Stimulated activated CD4-positive, alpha-beta T cell treated with anti-CD3 and anti-CD28 coated beads, Interleukin-4, amount 100 ng/mL, for 48 hours (primary cell): ENCODE results near the gene USH2A.
"Not testable (repeated sequence)": the region's sequence is repeated elsewhere in the genome, so short reads cannot be mapped to it uniquely, and the experiment has no call there.

Source experiments
- DNase-seq, 2 donors: peaks; one replicate each; pipeline ENCODE4 v3.0.0-alpha.2; 2020; ENCODE audit warnings: low read depth in 2 of 2

Gene USH2A

DNA sequence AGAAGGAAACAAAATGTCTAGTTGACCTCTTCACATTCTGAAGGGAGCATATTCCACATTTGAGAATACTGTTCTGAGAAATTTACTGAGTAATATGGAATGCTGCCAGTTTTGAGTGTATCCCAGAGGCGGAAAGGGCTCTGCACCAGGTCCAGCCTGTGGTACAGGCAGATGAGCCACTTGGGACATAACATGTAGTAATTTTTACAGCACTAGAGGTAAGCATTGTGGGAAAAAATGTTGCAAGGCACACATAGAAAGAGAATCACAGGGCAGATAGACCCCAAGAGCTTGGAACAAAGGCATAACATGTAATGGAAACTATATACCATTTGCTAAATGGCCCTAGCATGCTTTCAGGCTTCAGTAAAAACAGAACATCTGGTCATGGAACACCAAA lies 228.5 kb downstream of the USH2A start:
- DNase-seq = no peak

DNA sequence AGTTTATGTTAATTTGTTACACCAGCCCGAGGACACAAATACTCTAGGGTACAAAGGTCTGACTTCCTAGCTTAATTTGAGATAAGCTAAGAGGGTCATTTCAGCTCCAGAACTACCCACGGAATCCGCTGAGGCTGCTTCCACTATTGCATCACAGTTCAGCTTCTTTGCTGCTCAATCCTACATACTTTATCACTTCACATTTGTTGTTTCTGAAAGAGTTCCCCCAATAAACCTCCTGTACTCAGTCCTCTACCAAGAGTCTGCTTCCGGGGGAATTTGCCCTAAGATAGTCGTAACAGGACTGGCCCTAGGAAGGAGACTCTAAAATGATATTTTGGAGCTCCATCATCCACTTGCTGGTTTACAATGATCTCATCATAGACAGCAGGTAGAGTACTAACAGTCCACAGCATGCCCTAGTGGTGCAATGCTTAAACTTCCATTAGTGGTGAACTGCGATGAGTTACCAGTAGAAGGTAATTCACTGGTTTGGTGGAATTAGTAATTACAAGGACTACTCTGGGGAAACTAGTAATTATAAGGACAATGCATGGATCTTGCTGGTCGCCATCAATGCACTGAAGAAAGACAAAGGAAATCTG lies 229.3 kb downstream of the USH2A start:
- DNase-seq = no peak

DNA sequence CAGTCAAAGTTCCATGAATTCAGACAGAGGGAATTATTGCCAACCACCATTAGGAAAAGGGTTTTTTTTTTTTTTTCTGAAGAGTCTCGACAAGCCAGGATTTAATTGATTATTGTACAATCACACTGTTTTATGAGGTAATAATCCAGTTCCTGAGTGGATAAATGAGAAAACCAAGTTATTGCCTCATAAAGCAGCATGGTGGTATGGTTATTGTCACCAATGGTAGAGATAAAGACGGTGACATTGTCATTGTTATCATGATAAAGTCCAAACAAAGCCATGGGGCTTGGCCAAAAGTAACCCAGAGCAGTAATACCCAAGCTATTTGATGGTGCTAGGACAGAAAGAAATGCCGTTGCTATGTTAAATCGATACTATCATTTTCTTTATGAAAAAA lies 232.8 kb downstream of the USH2A start:
- DNase-seq = no peak

DNA sequence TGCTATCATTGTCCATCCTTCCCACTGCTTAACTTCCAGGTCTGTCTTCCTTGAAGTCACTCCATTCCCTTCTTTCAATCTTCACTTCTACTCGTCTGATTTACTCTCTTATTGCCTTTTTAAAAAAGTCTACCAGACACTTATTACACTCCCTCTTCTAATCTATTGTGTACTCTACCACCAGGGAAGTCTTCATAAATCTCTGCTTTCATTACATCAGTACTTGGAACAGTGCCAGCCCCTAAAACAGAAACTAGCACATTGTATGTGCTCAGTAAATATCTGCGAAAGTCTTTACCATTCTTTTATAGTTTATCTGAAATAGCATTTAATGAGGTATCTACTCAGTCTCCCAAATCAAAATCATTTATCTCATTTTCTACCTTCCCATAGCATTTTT lies 236.4 kb downstream of the USH2A start:
- no peak for DNase-seq

DNA sequence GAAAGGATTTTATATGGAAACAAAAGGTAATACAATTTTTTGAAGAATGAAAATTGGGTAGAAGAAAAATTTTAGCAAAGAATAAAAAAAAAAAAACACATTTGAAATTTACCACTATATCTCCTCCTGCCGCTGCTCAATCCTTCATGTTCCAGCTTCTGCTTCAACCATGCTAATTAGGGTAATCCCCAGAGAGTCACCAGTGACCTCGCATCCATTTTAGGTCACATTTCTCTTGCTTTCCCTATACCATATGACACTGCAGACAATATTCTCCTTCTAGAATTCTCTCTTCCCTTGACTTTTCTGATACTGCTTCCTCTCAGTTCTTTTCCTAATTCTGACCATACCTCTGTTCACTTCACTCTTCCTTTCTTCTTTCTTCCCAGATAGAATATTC lies 237.1 kb downstream of the USH2A start:
- no peak for DNase-seq

DNA sequence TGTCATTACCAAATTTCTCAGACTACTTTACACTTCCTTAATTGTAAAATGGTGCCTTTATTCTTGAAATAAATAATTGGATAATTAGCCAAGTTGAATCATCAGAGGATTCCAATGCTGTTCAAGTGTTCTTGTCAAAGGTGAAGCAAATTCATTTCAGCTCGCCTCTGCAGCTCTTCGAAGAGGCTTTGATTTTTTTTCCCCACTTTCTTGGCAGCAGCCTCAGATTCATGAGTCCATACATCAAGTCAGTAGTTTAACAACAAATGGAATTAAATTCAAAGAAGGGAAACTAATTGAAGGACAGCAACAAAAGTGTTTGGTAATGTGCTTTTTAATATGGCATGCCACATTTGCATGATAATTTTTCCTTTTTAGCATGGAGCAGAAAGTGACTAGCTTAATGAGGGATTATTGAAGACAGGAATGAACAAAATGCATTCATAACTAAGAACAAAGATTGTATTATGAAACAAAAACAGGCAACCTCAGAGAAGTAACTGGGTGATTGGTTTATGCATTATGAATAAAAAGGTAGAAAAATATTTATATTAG lies 239.0 kb downstream of the USH2A start:
- DNase-seq = no peak

DNA sequence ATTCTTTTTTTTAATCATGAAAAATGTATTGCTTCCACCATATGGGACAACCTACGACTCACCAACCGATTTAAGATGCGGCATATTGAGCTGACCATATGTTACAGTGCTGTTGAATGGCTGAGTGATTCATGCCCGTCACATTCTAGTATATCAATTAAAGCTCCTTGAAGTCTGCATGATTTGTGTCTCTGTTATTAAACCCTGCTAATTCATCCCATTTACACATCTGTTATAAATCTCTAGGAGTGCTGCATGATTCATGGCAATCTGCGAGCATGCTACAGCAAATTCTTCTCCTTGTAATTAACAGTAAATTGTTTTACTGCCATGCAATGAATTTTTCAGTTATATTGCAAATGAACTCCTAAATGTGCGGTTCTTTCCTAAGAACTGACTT lies 239.8 kb downstream of the USH2A start:
- DNase-seq = no peak

DNA sequence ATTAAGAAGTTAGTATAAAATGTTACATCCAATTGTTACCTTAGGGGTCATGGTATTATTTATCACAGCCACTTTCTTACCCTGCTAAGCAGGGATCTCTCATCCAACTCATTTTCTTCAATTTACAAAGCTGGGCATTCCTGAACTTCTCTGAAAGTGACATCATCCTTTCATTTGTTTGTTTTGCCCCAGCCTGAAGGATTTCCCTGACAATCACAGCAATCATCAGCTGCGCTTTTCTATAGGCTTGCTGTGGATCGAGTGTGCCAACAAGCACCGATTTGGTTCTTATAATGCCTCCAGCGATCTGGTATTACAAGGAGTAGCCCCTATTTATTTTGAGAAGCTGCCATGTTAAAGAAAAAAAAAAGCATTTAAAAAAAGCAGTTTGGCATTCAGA lies 240.2 kb downstream of the USH2A start:
- DNase-seq = no peak

DNA sequence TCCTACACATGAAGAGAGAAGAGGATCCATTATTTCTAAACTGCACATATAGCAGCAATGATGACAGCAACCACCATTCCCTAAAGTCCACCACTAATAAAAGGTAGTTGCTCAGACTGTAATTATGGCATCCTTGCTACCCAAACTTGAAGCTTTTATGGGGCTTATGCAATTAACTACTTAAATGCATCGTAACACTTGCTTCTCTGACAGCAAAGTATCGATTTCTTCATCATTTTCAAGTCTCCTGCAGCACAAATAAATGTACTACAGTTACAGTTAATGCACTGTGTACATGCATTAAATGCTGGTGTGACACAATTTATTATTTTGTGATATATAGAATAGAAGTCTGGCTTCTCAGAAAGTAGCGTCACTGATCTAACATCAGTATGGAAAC lies 241.7 kb downstream of the USH2A start:
- no peak for DNase-seq

DNA sequence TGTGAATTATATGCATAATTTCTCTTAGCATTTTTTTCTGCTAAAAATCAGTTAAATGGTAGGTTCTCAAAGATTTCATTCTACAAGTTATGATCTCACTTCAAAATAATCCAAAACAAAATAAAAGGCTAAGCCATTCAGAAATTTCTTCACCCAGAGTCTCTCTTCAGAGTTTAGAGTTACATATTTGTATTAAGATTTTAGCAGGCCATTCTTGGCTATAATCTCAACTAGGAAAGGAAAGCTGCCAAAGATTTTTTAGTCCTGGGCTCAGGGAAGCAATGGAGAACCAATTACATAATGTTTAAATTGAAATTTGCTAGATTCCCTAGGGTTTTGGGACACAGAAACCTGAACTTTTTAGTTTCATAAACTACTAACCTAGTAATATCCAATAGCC lies 245.0 kb downstream of the USH2A start:
- DNase-seq = no peak

DNA sequence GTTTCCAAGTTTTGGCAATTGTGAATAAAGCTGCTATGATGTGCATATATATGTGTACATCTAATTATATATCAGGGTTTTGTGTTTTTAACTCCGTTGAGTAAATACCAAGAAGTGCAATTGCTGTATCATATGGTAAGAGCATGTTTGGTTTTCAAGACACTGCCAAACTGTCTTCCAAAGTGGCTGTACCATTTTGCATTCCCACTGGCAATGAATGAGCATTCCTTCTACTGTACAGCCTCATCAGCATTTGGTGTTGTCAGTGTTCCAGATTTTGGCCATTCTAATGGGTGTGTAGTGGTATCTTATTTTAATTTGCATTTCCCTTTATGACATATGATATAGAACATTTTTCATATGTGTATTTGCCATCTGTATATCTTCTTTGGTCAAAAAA lies 246.3 kb downstream of the USH2A start:
- no peak for DNase-seq

DNA sequence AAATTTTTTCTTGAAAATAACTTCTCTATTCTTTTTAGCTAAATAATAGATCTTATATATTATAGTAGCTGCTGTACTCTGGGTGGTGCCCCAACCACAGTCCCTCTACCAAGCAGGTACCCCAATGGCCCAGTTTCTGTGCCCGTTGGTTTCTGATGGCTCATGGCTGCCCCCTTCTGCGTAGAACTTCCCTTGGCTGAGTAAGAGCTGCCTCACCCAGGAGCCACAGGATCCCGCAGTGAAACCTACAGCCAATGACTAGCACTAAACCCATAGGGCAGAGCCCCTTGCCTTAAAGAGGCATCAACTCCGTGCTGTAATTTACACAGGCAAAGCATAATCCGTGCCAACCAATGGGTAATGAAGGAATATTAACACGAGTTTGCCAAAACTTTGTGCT lies 247.5 kb downstream of the USH2A start:
- no peak for DNase-seq

DNA sequence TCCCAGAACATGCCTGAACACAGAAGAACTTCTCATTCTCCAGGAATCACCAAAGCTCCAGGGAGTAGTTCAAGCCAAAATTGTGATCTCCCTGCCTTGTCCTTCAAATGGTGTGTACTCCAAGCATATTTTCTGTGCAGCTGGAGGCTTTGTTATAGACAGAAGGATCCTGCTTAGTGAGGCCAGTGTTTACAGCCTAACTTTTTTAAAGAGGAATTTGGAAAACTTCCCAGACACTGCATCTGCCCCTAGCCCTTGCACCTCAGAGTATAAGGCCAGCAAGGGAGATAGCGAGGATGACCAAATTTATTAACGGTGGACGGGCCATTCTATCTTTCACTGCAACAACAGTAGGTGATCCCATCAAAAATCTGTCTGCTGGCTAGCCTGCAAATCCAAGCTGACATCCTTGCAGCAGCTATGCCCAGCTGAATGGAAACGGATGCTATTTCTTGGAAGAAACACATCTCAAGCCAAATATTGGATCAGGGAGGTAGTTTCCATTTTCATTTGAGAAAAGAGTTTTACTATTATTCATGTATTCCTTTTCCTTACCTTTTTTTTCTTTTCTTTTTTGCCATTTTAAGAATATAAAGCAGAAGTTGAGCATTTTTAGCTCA lies 249.8 kb downstream of the USH2A start:
- DNase-seq = no peak

DNA sequence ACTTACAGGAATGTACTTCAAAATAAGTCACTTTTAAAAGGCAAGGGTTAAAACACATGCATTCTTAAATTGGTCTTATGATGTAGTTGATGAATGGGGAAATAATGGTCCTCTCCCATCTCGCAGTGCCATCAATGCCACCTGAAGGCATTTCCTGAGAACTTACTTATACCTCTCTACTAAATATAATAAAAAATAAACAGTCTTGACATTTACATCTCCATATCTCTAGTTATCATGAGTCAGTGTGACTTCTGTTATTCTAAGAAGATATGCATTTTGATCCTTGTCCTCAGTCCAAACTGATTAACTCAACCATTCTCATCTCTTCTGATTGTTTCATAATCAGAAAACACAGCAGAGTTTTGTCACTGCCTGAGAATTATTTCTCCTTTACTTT lies 253.9 kb downstream of the USH2A start:
- no peak for DNase-seq

DNA sequence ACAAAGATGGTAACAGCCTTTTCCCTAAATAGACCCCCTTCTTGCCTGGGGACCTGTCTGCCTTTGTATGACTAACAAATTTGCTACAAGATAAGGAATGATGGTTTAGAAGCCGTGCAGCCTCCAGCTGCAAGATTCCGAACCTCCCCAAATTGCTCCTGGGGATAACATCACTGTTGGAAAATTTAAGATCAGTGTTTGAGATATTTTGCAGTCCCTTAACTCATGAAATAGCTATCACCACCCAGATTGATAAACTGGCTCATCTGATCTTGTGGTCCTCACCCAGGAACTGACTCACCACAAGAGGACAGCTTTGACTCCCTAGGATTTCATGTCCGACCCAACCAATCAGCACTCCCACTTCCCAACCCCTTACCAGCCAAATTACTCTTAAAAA lies 254.7 kb downstream of the USH2A start:
- DNase-seq = no peak

DNA sequence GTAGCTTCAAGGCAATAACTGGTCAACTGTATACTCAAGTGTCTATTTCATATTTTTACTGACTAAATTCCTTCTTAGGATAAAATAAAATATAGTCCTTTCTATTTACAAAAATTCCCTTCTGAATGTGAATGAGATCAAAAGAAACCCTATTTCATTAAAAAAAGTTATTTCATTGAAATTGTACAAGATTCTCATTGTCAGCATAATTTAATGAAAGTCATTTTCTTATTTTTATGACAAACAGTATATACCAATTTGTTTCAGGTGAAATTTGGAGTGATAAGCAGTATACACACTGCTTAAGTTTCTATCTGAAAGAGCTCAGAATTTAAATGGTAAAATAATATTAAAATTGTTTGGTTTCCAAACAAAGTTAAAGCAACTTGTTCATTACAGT lies 269.2 kb downstream of the USH2A start:
- DNase-seq = no peak

DNA sequence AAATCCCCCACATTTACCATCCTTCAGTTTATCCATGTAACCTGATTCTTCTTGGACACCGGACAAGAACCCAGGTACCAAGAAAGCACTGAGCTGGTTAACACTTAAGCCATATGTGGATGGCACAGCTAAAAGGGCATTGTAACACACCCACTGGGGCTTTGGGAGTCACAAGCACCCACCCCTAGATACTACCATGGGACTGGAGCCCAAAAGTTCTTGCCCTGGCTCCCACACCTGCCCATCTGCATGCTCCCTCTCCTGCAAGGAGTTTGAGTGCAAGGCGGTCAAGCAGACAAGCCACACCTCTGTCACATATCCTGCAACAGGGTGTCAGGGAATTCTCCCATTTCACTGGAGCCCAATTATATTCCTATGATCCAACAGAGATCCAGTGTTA lies 270.1 kb downstream of the USH2A start:
- no peak for DNase-seq

DNA sequence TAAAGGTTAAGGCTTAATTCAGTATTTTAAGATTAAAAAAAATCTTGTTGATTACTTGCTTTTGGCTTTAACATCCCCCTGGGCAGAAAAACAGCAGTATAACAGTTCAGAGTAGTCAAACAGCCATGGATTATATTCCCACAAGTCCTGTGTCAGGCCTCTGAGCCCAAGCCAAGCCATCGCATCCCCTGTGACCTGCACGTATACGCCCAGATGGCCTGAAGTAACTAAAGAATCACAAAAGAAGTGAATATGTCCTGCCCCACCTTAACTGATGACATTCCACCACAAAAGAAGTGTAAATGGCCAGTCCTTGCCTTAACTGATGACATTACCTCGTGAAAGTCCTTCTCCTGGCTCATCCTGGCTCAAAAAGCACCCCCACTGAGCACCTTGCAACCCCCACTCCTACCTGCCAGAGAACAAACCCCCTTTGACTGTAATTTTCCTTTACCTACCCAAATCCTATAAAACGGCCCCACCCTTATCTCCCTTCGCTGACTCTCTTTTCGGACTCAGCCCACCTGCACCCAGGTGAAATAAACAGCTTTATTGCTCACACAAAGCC lies 277.7 kb downstream of the USH2A start:
- not testable (repeated sequence) for DNase-seq

DNA sequence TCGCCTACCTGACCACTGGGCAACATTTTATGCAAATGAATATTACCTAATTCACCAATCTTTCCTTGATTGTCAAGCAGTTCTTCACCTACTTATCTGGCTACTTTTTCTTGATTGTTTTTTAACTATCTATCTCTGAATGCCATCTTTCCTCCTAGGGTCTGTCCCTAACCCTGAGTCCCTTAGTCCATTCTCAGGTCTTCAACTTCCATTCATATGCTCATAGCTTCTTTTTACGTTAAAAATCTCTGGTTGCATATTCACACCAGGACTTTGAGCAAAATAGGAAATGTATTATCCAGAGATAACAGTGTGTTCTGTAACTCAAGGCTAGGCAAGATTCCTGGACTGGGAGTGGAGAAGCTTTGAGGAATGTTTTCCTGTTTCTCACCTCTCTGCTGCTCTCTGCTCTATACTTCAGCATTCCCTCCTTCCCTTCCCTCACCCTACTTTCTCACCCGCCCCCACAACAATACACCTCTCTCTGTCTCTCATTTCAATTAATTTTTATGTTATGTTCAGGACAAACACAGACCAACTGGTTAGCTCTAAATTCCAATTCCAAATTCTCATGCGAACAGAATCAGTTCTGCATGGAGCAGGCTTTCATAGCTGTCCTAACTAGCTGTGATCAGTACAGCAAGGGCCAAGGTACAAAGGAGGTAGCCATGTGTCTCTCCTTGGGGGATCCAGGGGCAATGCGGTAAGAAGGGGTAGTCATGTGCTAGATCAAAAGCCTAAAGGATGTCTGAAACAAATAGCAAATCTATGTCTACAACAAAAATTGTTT lies 278.4 kb downstream of the USH2A start:
- DNase-seq = no peak

DNA sequence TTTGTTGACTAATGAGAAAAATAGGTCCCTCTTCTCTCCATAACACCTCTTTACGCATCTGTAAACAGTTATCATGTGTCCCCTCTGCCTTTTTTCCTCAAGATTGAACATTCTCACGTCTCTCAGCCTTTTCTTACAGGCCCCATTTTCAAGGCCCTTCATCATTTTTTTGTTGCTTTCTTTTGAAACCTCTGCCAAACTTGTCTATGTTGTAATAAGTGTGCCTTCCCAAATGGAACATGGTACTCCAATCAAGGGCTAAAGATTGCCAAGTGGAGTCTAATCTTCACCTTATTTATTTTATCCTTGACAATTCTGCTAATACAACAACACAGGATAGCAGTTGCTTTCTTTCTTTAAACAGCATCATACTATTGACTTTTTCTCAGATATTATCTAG lies 280.3 kb downstream of the USH2A start:
- no peak for DNase-seq

DNA sequence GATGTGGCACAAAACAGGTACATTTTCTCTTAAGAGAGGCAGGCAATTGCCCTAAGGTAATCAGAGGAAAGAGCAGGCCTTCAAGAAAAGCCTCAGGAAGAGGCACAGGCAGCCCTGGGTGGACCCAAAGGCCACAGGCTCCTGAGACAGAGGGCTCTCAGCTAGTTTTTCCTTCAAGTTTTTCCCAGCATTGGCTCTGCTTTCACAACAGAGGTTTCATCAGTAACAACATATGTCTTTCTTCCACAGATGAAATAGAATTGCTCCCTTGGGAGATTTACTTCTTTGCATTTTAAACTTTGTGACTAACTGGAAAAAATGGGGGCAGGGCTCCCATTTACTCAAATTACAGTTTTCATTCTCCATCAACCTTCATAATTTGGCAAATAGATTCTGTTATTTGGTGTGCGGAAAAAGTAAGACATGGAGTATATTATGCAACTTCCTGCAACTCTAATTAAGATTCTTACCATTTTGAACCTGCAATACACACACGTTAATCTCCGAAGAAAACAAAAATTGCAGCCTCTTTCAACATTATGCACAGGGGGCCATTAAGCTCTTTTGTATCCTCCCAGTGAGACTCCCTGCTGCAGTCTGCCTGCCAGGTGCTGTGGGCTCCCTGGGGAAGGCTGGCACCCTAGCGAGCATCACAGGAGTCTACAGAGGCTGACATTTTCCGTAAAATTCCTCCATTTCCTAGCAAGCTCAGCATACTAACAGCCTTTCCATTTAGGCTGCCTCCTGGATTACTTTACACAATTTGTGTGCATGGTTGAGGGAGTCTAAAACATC lies 282.3 kb downstream of the USH2A start:
- no peak for DNase-seq
